GM18868 (cell line): ENCODE measurements around the gene TAOK3.
A peak's percentile ranks its signal among the peaks of the same experiment; 100 is the strongest.

ENCODE experiments used
- ATAC-seq: cut with Tn5 transposase; IDR thresholded peaks from one replicate; pipeline ENCODE4 v1.9.1; 2021; ENCODE audit warnings: mild to moderate bottlenecking, moderate library complexity; ENCODE audit not compliant: unreplicated experiment

Gene TAOK3

GRCh38 chr12:118219106-118219505, 153.6 kb downstream of the TAOK3 start:
- ATAC-seq = no peak

GRCh38 chr12:118213452-118213851, 159.3 kb downstream of the TAOK3 start:
- ATAC-seq = no peak

GRCh38 chr12:118212606-118213005, 160.1 kb downstream of the TAOK3 start:
- no peak for ATAC-seq

- no peak for ATAC-seq
These were observed 166.6 kb downstream of the TAOK3 start for GRCh38 chr12:118206107-118206412.

GRCh38 chr12:118193958-118194357, 178.7 kb downstream of the TAOK3 start:
- ATAC-seq = no peak

- no peak for ATAC-seq
These were observed 179.2 kb downstream of the TAOK3 start for GRCh38 chr12:118193477-118193876.

GRCh38 chr12:118190266-118190665, 182.4 kb downstream of the TAOK3 start:
- ATAC-seq = no peak

GRCh38 chr12:118189741-118190191, 182.9 kb downstream of the TAOK3 start:
- ATAC-seq = no peak

- no peak for ATAC-seq
These were observed 183.9 kb downstream of the TAOK3 start for GRCh38 chr12:118188690-118189371.

GRCh38 chr12:118187751-118188435, 184.8 kb downstream of the TAOK3 start:
- ATAC-seq = no peak

GRCh38 chr12:118185602-118186397, 186.9 kb downstream of the TAOK3 start:
- no peak for ATAC-seq

- ATAC-seq = no peak
These were observed 189.0 kb downstream of the TAOK3 start for GRCh38 chr12:118183711-118184110.

- no peak for ATAC-seq
These were observed 189.6 kb downstream of the TAOK3 start for GRCh38 chr12:118183155-118183554.

GRCh38 chr12:118175823-118176447, 196.8 kb downstream of the TAOK3 start:
- peak; percentile 86 for ATAC-seq

GRCh38 chr12:118166946-118167345, 205.8 kb downstream of the TAOK3 start:
- peak; percentile 99 for ATAC-seq

- no peak for ATAC-seq
These were observed 207.8 kb downstream of the TAOK3 start for GRCh38 chr12:118164798-118165486.

GRCh38 chr12:118160536-118160935, 212.2 kb downstream of the TAOK3 start:
- no peak for ATAC-seq

GRCh38 chr12:118151755-118152154, 221.0 kb downstream of the TAOK3 start:
- ATAC-seq = no peak

GRCh38 chr12:118150625-118151024, 222.1 kb downstream of the TAOK3 start:
- ATAC-seq = no peak

GRCh38 chr12:118148287-118148686, 224.4 kb downstream of the TAOK3 start:
- ATAC-seq = no peak

GRCh38 chr12:118145798-118146156, 226.9 kb downstream of the TAOK3 start:
- ATAC-seq = no peak
